MM.1S (cell line): ENCODE measurements around the gene CALR3.

Experiments
- DNase-seq: peaks from one replicate; pipeline ENCODE4 v3.0.0-alpha.2; 2015
- H2AFZ ChIP-seq: fragments of 300-600 bp; sonication (generic); 2 replicates; pipeline ENCODE4 v1.6.0; 2016; ENCODE audit warnings: antibody characterized with exemption, low read length
- H3F3A ChIP-seq: fragments of 300-600 bp; sonication (generic); 2 replicates; pipeline ENCODE4 v1.6.1; 2016; ENCODE audit warnings: mild to moderate bottlenecking, antibody characterized with exemption, low read length, moderate library complexity, mixed read lengths; ENCODE audit not compliant: insufficient read depth
- H3K27ac ChIP-seq: fragments of 300-600 bp; sonication (generic); 2 replicates; pipeline ENCODE4 v1.5.1; 2016; ENCODE audit warnings: mild to moderate bottlenecking, low read length
- H3K27me3 ChIP-seq: fragments of 300-600 bp; sonication (generic); replicated peaks from 2 replicates; pipeline ENCODE4 v1.6.0; 2016; ENCODE audit warnings: low read length; ENCODE audit not compliant: insufficient read depth
- H3K36me3 ChIP-seq: fragments of 300-600 bp; sonication (generic); replicated peaks from 2 replicates; pipeline ENCODE4 v1.6.1; 2016; ENCODE audit warnings: mild to moderate bottlenecking, low read length, mixed read lengths; ENCODE audit not compliant: insufficient read depth
- H3K4me1 ChIP-seq: fragments of 300-600 bp; sonication (generic); 2 replicates; pipeline ENCODE4 v1.6.1; 2016; ENCODE audit warnings: low read length, mixed read lengths
- H3K4me2 ChIP-seq: fragments of 300-600 bp; sonication (generic); 2 replicates; pipeline ENCODE4 v1.6.0; 2016; ENCODE audit warnings: low read depth, low read length
- H3K4me3 ChIP-seq: fragments of 300-600 bp; sonication (generic); 2 replicates; pipeline ENCODE4 v1.5.1; 2016; ENCODE audit warnings: low read length, mixed read lengths
- H3K79me2 ChIP-seq: fragments of 300-600 bp; sonication (generic); 2 replicates; pipeline ENCODE4 v1.6.1; 2016; ENCODE audit warnings: mixed run types, low read length, mixed read lengths
- H3K9ac ChIP-seq: fragments of 300-600 bp; sonication (generic); 2 replicates; pipeline ENCODE4 v1.6.1; 2016; ENCODE audit warnings: low read length, mixed read lengths
- H3K9me2 ChIP-seq: fragments of 300-600 bp; sonication (generic); replicated peaks from 2 replicates; pipeline ENCODE4 v1.6.1; 2016; ENCODE audit warnings: mild to moderate bottlenecking, low read length, mixed read lengths; ENCODE audit not compliant: insufficient read depth
- H3K9me3 ChIP-seq: fragments of 300-600 bp; sonication (generic); replicated peaks from 2 replicates; pipeline ENCODE4 v1.6.1; 2016; ENCODE audit warnings: mild to moderate bottlenecking, low read length, mixed read lengths; ENCODE audit not compliant: insufficient read depth
- H4K20me1 ChIP-seq: fragments of 300-600 bp; sonication (generic); 2 replicates; pipeline ENCODE4 v1.6.1; 2016; ENCODE audit warnings: mild to moderate bottlenecking, low read length, moderate library complexity, mixed read lengths; ENCODE audit not compliant: insufficient read depth
- CTCF ChIP-seq: fragments of 300-600 bp; sonication (generic); IDR thresholded peaks from 2 replicates; pipeline ENCODE4 v1.5.1; 2016; ENCODE audit warnings: antibody characterized with exemption, low read length, mixed read lengths
- EZH2 ChIP-seq: fragments of 300-600 bp; sonication (generic); optimal IDR thresholded peaks from 2 replicates; pipeline ENCODE3; 2017; ENCODE audit warnings: low read depth, mild to moderate bottlenecking, antibody characterized with exemption, low read length, mixed read lengths
- EZH2phosphoT487 ChIP-seq: fragments of 300-600 bp; sonication (generic); IDR thresholded peaks from 2 replicates; pipeline ENCODE4 v1.6.1; 2018; ENCODE audit warnings: antibody characterized with exemption, low read length

CALR3 gene

GRCh38 chr19:16429759-16430091 is 66.2 kb downstream of the CALR3 start:
- H3K9me3 ChIP-seq = no peaks in the 10 kb centered on the region
- peaks cover 11% of the 10 kb centered on the region; the same call in 1 of the 2 replicates for H3K79me2 ChIP-seq
- H3K27me3 ChIP-seq = no peaks in the 10 kb centered on the region
- no peak for DNase-seq
- H3K9ac ChIP-seq = no peak overlapping the region
- no peak overlapping the region for H3K4me2 ChIP-seq
- H2AFZ ChIP-seq = no peak overlapping the region
- no peaks in the 10 kb centered on the region for H4K20me1 ChIP-seq
- TF ChIP-seq EZH2phosphoT487 (no peak), CTCF (no peak), EZH2 (no peak)
- peaks cover 9% of the 10 kb centered on the region for H3K4me1 ChIP-seq
- H3K36me3 ChIP-seq = no peaks in the 10 kb centered on the region
- H3K27ac ChIP-seq = no peak overlapping the region
- H3F3A ChIP-seq = peaks cover 3% of the 10 kb centered on the region; the same call in 1 of the 2 replicates
- no peak overlapping the region for H3K4me3 ChIP-seq
- no peaks in the 10 kb centered on the region for H3K9me2 ChIP-seq

GRCh38 chr19:16429066-16429758 is 66.8 kb downstream of the CALR3 start:
- no peaks in the 10 kb centered on the region for H3K9me3 ChIP-seq
- H3K9me2 ChIP-seq = no peaks in the 10 kb centered on the region
- no peak overlapping the region for H3K27ac ChIP-seq
- peaks cover 4% of the 10 kb centered on the region; the same call in 1 of the 2 replicates for H3K4me1 ChIP-seq
- H4K20me1 ChIP-seq = no peaks in the 10 kb centered on the region
- DNase-seq = no peak
- no peaks in the 10 kb centered on the region for H3K36me3 ChIP-seq
- H3K4me2 ChIP-seq = no peak overlapping the region
- H2AFZ ChIP-seq = no peak overlapping the region
- H3K4me3 ChIP-seq = no peak overlapping the region
- no peaks in the 10 kb centered on the region for H3K27me3 ChIP-seq
- H3K79me2 ChIP-seq = peaks cover 6% of the 10 kb centered on the region; the same call in 1 of the 2 replicates
- no peaks in the 10 kb centered on the region for H3F3A ChIP-seq
- TF ChIP-seq EZH2phosphoT487 (no peak), CTCF (no peak), EZH2 (no peak)
- no peak overlapping the region for H3K9ac ChIP-seq
